ENCODE measurements around the gene BRIP1.
"Not testable (repeated sequence)": the region's sequence is repeated elsewhere in the genome, so short reads cannot be mapped to it uniquely, and the experiment has no call there.

Gene BRIP1

GRCh38 chr17:61860397-61860796 is 2.9 kb downstream of the BRIP1 start:
- not testable (repeated sequence) for H3K18ac ChIP-seq (ENCODE audit: low read length); H3K14ac ChIP-seq (ENCODE audit: low read length); H4K91ac ChIP-seq (ENCODE audit: low read depth, low read length); H2BK5ac ChIP-seq (ENCODE audit: low read depth, low read length, poor library complexity); H3K9me3 ChIP-seq (ENCODE audit: insufficient read depth, low read depth, low read length); H4K12ac ChIP-seq (ENCODE audit: low read depth, low read length); H3K23ac ChIP-seq (ENCODE audit: low read length); H3K9ac ChIP-seq (ENCODE audit: low read length); H3K27ac ChIP-seq (ENCODE audit: low read depth, low read length); H3K4me1 ChIP-seq (ENCODE audit: control insufficient read depth in 1 of 2, insufficient read depth in 2 of 2, low read length in 2 of 2); H3K36me3 ChIP-seq (ENCODE audit: control insufficient read depth in 1 of 2, insufficient read depth in 2 of 2, low read length in 2 of 2); H3K4ac ChIP-seq (ENCODE audit: low read depth, low read length); H3K79me1 ChIP-seq (ENCODE audit: low read length); H2AFZ ChIP-seq (ENCODE audit: insufficient read depth, low read length, poor library complexity); H2BK120ac ChIP-seq (ENCODE audit: insufficient read depth, low read length, poor library complexity); H2BK12ac ChIP-seq (ENCODE audit: low read length); H3K27me3 ChIP-seq (ENCODE audit: insufficient read depth, low read length); H4K8ac ChIP-seq (ENCODE audit: low read depth, low read length); H2AK5ac ChIP-seq (ENCODE audit: low read length); H3K4me3 ChIP-seq (ENCODE audit: low read depth, low read length); H3K79me2 ChIP-seq (ENCODE audit: control insufficient read depth, insufficient read depth, low read length, poor library complexity); H3K4me2 ChIP-seq (ENCODE audit: low read length); DNase-seq
- no CpG with 5 or more reads among the region's 10 CpGs for WGBS (ENCODE audit: extremely low coverage, insufficient coverage, insufficient read length)

DNA sequence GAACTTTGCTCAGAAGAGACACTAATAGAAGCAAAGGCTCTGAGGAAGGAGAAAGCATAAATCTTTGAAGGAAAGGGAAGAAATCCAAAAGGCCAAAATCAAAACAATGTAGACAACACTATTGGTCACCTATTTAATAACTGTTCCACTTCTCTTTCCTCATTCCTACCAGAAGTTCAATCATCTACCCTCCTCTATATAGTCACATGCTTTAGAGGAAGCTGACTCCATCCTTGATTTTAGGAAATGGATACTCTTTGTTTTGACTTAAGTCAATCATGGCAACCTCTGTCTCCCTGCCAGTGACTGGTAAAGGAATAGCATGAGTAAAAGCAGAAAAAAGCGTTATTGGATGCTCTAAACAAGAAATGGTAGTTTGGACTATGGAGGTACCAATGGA is 7.3 kb downstream of the BRIP1 start:
- Histone ChIP-seq H4K8ac (ENCODE audit: low read depth, low read length) (no peak overlapping the region), H3K4me2 (ENCODE audit: low read length) (no peak overlapping the region), H2AK5ac (ENCODE audit: low read length) (no peak overlapping the region), H3K4me1 (ENCODE audit: control insufficient read depth in 1 of 2, insufficient read depth in 2 of 2, low read length in 2 of 2) (no peaks in the 10 kb centered on the region), H2AFZ (ENCODE audit: insufficient read depth, low read length, poor library complexity) (no peak overlapping the region), H3K4ac (ENCODE audit: low read depth, low read length) (no peak overlapping the region), H3K27ac (ENCODE audit: low read depth, low read length) (no peak overlapping the region), H3K18ac (ENCODE audit: low read length) (no peak overlapping the region), H2BK120ac (ENCODE audit: insufficient read depth, low read length, poor library complexity) (no peak overlapping the region), H3K36me3 (ENCODE audit: control insufficient read depth in 1 of 2, insufficient read depth in 2 of 2, low read length in 2 of 2) (peaks cover 9 to 14% of the 10 kb centered on the region in 2 experiments), H3K23ac (ENCODE audit: low read length) (no peak overlapping the region), H3K9ac (ENCODE audit: low read length) (no peak overlapping the region), H2BK12ac (ENCODE audit: low read length) (no peak overlapping the region), H3K79me2 (ENCODE audit: control insufficient read depth, insufficient read depth, low read length, poor library complexity) (no peaks in the 10 kb centered on the region), H4K12ac (ENCODE audit: low read depth, low read length) (no peak overlapping the region), H3K4me3 (ENCODE audit: low read depth, low read length) (no peak overlapping the region), H2BK5ac (ENCODE audit: low read depth, low read length, poor library complexity) (no peak overlapping the region), H3K14ac (ENCODE audit: low read length) (no peak overlapping the region), H3K9me3 (ENCODE audit: insufficient read depth, low read depth, low read length) (no peaks in the 10 kb centered on the region), H3K27me3 (ENCODE audit: insufficient read depth, low read length) (no peaks in the 10 kb centered on the region), H4K91ac (ENCODE audit: low read depth, low read length) (no peak overlapping the region), H3K79me1 (ENCODE audit: low read length) (no peaks in the 10 kb centered on the region)
- no CpG with 5 or more reads among the region's 1 CpG for WGBS (ENCODE audit: extremely low coverage, insufficient coverage, insufficient read length)
- no peak for DNase-seq

DNA sequence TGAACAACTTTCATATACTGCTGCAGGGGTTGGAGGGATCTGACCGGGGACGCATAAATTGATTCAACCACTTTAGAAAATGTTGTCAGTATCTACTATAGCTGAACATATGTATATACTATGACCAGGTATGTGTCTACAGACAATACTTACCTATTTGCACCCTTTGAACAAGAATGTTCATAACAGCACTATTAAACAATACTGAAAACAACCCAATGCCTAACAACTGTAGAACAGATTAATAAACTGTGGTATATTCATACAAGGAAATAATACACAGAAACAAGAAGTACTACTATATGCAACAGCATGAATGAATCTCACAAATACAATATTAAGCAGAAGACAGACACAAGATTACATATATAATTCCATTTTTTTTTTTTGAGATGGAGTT is 10.5 kb downstream of the BRIP1 start:
- Histone ChIP-seq H2BK120ac (ENCODE audit: insufficient read depth, low read length, poor library complexity) (no peak overlapping the region), H3K27me3 (ENCODE audit: insufficient read depth, low read length) (no peaks in the 10 kb centered on the region), H3K4me3 (ENCODE audit: low read depth, low read length) (no peak overlapping the region), H4K91ac (ENCODE audit: low read depth, low read length) (no peak overlapping the region), H3K79me1 (ENCODE audit: low read length) (no peaks in the 10 kb centered on the region), H4K8ac (ENCODE audit: low read depth, low read length) (no peak overlapping the region), H3K27ac (ENCODE audit: low read depth, low read length) (no peak overlapping the region), H3K9me3 (ENCODE audit: insufficient read depth, low read depth, low read length) (no peaks in the 10 kb centered on the region), H2BK12ac (ENCODE audit: low read length) (no peak overlapping the region), H3K4me1 (ENCODE audit: control insufficient read depth in 1 of 2, insufficient read depth in 2 of 2, low read length in 2 of 2) (no peaks in the 10 kb centered on the region), H3K23ac (ENCODE audit: low read length) (no peak overlapping the region), H3K79me2 (ENCODE audit: control insufficient read depth, insufficient read depth, low read length, poor library complexity) (no peaks in the 10 kb centered on the region), H2BK5ac (ENCODE audit: low read depth, low read length, poor library complexity) (no peak overlapping the region), H3K18ac (ENCODE audit: low read length) (no peak overlapping the region), H2AFZ (ENCODE audit: insufficient read depth, low read length, poor library complexity) (no peak overlapping the region), H4K12ac (ENCODE audit: low read depth, low read length) (no peak overlapping the region), H3K4ac (ENCODE audit: low read depth, low read length) (no peak overlapping the region), H3K9ac (ENCODE audit: low read length) (no peak overlapping the region), H3K4me2 (ENCODE audit: low read length) (no peak overlapping the region), H3K36me3 (ENCODE audit: control insufficient read depth in 1 of 2, insufficient read depth in 2 of 2, low read length in 2 of 2) (peaks cover 7 to 17% of the 10 kb centered on the region in 2 experiments), H2AK5ac (ENCODE audit: low read length) (no peak overlapping the region), H3K14ac (ENCODE audit: low read length) (no peak overlapping the region)
- WGBS (ENCODE audit: extremely low coverage, insufficient coverage, insufficient read length) = no CpG with 5 or more reads among the region's 2 CpGs
- no peak for DNase-seq

DNA sequence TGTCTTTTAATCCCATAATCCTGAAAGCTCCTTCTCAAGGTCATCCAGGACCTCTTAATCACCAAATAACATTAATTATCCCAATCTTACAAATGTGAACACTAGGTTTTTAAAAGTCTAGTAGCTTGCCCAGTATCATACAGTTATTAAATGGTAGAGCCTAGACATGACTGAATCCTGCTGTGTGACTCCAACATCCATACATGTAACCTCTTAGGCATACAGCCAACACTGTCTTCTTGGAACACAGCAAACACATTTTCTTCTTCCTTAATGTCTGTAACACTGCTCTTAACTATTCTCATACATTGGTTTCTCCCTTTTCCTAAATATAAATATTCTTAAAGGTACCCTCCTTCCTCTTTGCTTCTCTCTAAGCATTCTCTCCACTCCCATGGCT is 13.7 kb downstream of the BRIP1 start:
- H3K4ac ChIP-seq (ENCODE audit: low read depth, low read length) = no peak overlapping the region
- H4K12ac ChIP-seq (ENCODE audit: low read depth, low read length) = no peak overlapping the region
- no peaks in the 10 kb centered on the region for H3K27me3 ChIP-seq (ENCODE audit: insufficient read depth, low read length)
- H3K36me3 ChIP-seq (ENCODE audit: control insufficient read depth in 1 of 2, insufficient read depth in 2 of 2, low read length in 2 of 2) = peaks cover 11 to 16% of the 10 kb centered on the region in 2 experiments
- H2BK120ac ChIP-seq (ENCODE audit: insufficient read depth, low read length, poor library complexity) = no peak overlapping the region
- no peak overlapping the region for H3K9ac ChIP-seq (ENCODE audit: low read length)
- H2AK5ac ChIP-seq (ENCODE audit: low read length) = no peak overlapping the region
- no peak overlapping the region for H2BK5ac ChIP-seq (ENCODE audit: low read depth, low read length, poor library complexity)
- H3K18ac ChIP-seq (ENCODE audit: low read length) = no peak overlapping the region
- no peak overlapping the region for H4K8ac ChIP-seq (ENCODE audit: low read depth, low read length)
- DNase-seq = no peak
- H3K4me2 ChIP-seq (ENCODE audit: low read length) = no peak overlapping the region
- no peaks in the 10 kb centered on the region for H3K79me2 ChIP-seq (ENCODE audit: control insufficient read depth, insufficient read depth, low read length, poor library complexity)
- no peaks in the 10 kb centered on the region for H3K79me1 ChIP-seq (ENCODE audit: low read length)
- no peak overlapping the region for H2AFZ ChIP-seq (ENCODE audit: insufficient read depth, low read length, poor library complexity)
- no peak overlapping the region for H3K14ac ChIP-seq (ENCODE audit: low read length)
- no peak overlapping the region for H3K23ac ChIP-seq (ENCODE audit: low read length)
- H4K91ac ChIP-seq (ENCODE audit: low read depth, low read length) = no peak overlapping the region
- no peak overlapping the region for H3K27ac ChIP-seq (ENCODE audit: low read depth, low read length)
- H3K4me1 ChIP-seq (ENCODE audit: control insufficient read depth in 1 of 2, insufficient read depth in 2 of 2, low read length in 2 of 2) = no peaks in the 10 kb centered on the region
- no peaks in the 10 kb centered on the region for H3K9me3 ChIP-seq (ENCODE audit: insufficient read depth, low read depth, low read length)
- H2BK12ac ChIP-seq (ENCODE audit: low read length) = no peak overlapping the region
- no peak overlapping the region for H3K4me3 ChIP-seq (ENCODE audit: low read depth, low read length)
